ENCODE results near the gene ACR. TPM values are rescaled to one million over a fixed set of nuclear protein-coding genes. Genes with fewer than 3 reads are reported as not detected.

Gene ACR
- total RNA-seq, 2 experiments from 2014 or later = not detected

GRCh38 chr22:50717709-50718351 is 20.2 kb upstream of the ACR start:
- CTCF ChIA-PET = no interaction called here
- Mint-ChIP-seq H3K9me3 (no peaks in the 10 kb centered on the region), H3K4me1 (ENCODE audit: low read depth) (no peaks in the 10 kb centered on the region), H3K4me3 (no peak overlapping the region), H3K27me3 (no peaks in the 10 kb centered on the region), H3K27ac (no peak overlapping the region), H3K36me3 (ENCODE audit: low read depth) (no peaks in the 10 kb centered on the region)
- DNase-seq (no peak), ATAC-seq (no peak)
- intact Hi-C loops (cut with micrococcal nuclease) = no loop called here
- TF ChIP-seq CTCF (IDR thresholded peaks at IDR 0.05) = no peak
- POLR2A ChIA-PET = no interaction called here

GRCh38 chr22:50718352-50718709 is 19.7 kb upstream of the ACR start:
- H3K27ac Mint-ChIP-seq = no peak overlapping the region
- H3K4me1 Mint-ChIP-seq (ENCODE audit: low read depth) = no peaks in the 10 kb centered on the region
- no peak for TF ChIP-seq CTCF (IDR thresholded peaks at IDR 0.05)
- H3K36me3 Mint-ChIP-seq (ENCODE audit: low read depth) = no peaks in the 10 kb centered on the region
- H3K9me3 Mint-ChIP-seq = no peaks in the 10 kb centered on the region
- H3K4me3 Mint-ChIP-seq = no peak overlapping the region
- POLR2A ChIA-PET = no interaction called here
- intact Hi-C loops (cut with micrococcal nuclease) = no loop called here
- CTCF ChIA-PET = no interaction called here
- no peaks in the 10 kb centered on the region for H3K27me3 Mint-ChIP-seq
- DNase-seq (no peak), ATAC-seq (no peak)

GRCh38 chr22:50719814-50720300 is 18.1 kb upstream of the ACR start:
- POLR2A ChIA-PET = no interaction called here
- H3K9me3 Mint-ChIP-seq = no peaks in the 10 kb centered on the region
- DNase-seq (no peak), ATAC-seq (no peak)
- no peaks in the 10 kb centered on the region for H3K4me1 Mint-ChIP-seq (ENCODE audit: low read depth)
- no peaks in the 10 kb centered on the region for H3K36me3 Mint-ChIP-seq (ENCODE audit: low read depth)
- intact Hi-C loops (cut with micrococcal nuclease) = no loop called here
- CTCF ChIA-PET = no interaction called here
- H3K27me3 Mint-ChIP-seq = no peaks in the 10 kb centered on the region
- H3K4me3 Mint-ChIP-seq = no peak overlapping the region
- no peak overlapping the region for H3K27ac Mint-ChIP-seq
- no peak for TF ChIP-seq CTCF (IDR thresholded peaks at IDR 0.05)

- H3K4me3 Mint-ChIP-seq = no peak overlapping the region
- H3K9me3 Mint-ChIP-seq = no peaks in the 10 kb centered on the region
- no peaks in the 10 kb centered on the region for H3K4me1 Mint-ChIP-seq (ENCODE audit: low read depth)
- no peak for TF ChIP-seq CTCF (IDR thresholded peaks at IDR 0.05)
- CTCF ChIA-PET = interaction anchor here (1.3 kb wide), 1 partner anchor 12 kb away, joined by 3 read pairs; no protein-coding TSS in a partner anchor
- intact Hi-C loops (cut with micrococcal nuclease) = no loop called here
- no peak overlapping the region for H3K27ac Mint-ChIP-seq
- H3K27me3 Mint-ChIP-seq = no peaks in the 10 kb centered on the region
- DNase-seq (no peak), ATAC-seq (no peak)
- H3K36me3 Mint-ChIP-seq (ENCODE audit: low read depth) = no peaks in the 10 kb centered on the region
- POLR2A ChIA-PET = no interaction called here
Observed at GRCh38 chr22:50720301-50721256, 17.4 kb upstream of the ACR start.

All from activated CD8-positive, alpha-beta T cell treated with anti-CD3 and anti-CD28 coated beads for 36 hours (primary cell).